Measurements from ENCODE around the gene RNF214.

RNF214 gene

GRCh38 chr11:117281159-117281558, 48.7 kb downstream of the RNF214 start:
- DNase-seq (ENCODE audit: low read depth): peak; percentile 97
- no peak for TF ChIP-seq CTCF (IDR thresholded peaks at IDR 0.05; ENCODE audit: control insufficient read depth, insufficient read depth, low read depth, low read length, missing control alignments)

GRCh38 chr11:117281869-117282268, 49.4 kb downstream of the RNF214 start:
- DNase-seq (ENCODE audit: low read depth): no peak
- no peak for TF ChIP-seq CTCF (IDR thresholded peaks at IDR 0.05; ENCODE audit: control insufficient read depth, insufficient read depth, low read depth, low read length, missing control alignments)
- no peak overlapping the region for H3K4me3 ChIP-seq (ENCODE audit: control insufficient read depth, low read depth, low read length)

More at GRCh38 chr11:117281159-117281558, 48.7 kb downstream of the RNF214 start:
- H3K4me3 ChIP-seq (ENCODE audit: control insufficient read depth, low read depth, low read length): no peak overlapping the region

GRCh38 chr11:117282956-117283355, 50.5 kb downstream of the RNF214 start:
- H3K4me3 ChIP-seq (ENCODE audit: control insufficient read depth, low read depth, low read length): no peak overlapping the region
- TF ChIP-seq CTCF (IDR thresholded peaks at IDR 0.05; ENCODE audit: control insufficient read depth, insufficient read depth, low read depth, low read length, missing control alignments): no peak
- DNase-seq (ENCODE audit: low read depth): no peak

- no peak overlapping the region for H3K4me3 ChIP-seq (ENCODE audit: control insufficient read depth, low read depth, low read length)
- no peak for TF ChIP-seq CTCF (IDR thresholded peaks at IDR 0.05; ENCODE audit: control insufficient read depth, insufficient read depth, low read depth, low read length, missing control alignments)
- DNase-seq (ENCODE audit: low read depth): no peak
Measured at GRCh38 chr11:117284053-117284452, 51.6 kb downstream of the RNF214 start.

DNA sequence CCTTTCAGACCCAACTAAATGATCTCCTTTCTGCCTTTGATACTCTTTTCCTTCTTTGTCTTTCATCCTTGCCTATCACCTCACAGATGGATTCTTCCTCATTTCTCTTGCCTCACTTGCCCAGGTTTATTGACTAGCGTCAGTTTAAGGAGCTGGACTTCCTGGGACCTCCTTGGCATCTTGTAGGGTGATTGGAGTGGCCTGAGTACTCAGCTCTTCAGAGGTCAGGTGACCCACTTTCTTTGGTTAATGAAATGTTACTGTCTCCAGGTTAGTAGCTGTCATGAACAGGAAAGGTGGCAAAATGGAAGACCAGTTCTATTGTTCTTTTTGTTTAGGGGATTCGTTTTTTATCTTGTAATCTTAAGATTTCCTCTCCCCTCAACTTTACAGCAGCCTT, 54.1 kb downstream of the RNF214 start:
- no peak overlapping the region for H3K4me3 ChIP-seq (ENCODE audit: control insufficient read depth, low read depth, low read length)
- no peak for TF ChIP-seq CTCF (IDR thresholded peaks at IDR 0.05; ENCODE audit: control insufficient read depth, insufficient read depth, low read depth, low read length, missing control alignments)
- no peak for DNase-seq (ENCODE audit: low read depth)

DNA sequence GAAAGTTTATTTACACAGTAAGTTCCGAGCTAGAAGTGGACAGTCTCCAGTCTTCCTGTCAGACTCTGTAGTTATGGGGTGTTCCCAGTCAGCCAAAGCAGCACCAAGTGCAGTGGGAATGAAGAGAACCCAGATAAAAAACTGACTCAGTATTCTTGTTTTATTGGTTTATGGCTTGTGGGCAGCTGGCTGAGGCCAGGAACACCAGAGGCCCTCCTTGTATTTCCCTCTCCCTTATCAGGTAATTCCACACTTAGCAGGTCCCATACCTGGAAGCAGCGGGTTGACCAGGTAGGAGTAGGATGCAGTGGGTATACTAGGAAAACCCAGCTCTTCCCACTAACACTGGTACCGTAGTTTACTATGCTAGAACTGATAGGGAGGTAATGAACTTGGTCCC, 55.2 kb downstream of the RNF214 start:
- DNase-seq (ENCODE audit: low read depth): no peak
- no peak for TF ChIP-seq CTCF (IDR thresholded peaks at IDR 0.05; ENCODE audit: control insufficient read depth, insufficient read depth, low read depth, low read length, missing control alignments)
- H3K4me3 ChIP-seq (ENCODE audit: control insufficient read depth, low read depth, low read length): no peak overlapping the region

- no peak for DNase-seq (ENCODE audit: low read depth)
- TF ChIP-seq CTCF (IDR thresholded peaks at IDR 0.05; ENCODE audit: control insufficient read depth, insufficient read depth, low read depth, low read length, missing control alignments): no peak
- no peak overlapping the region for H3K4me3 ChIP-seq (ENCODE audit: control insufficient read depth, low read depth, low read length)
Measured at GRCh38 chr11:117289795-117290194, 57.3 kb downstream of the RNF214 start.
